ENCODE measurements around the gene NACC1.

NACC1 gene

GRCh38 chr19:13100841-13101589, 17.0 kb upstream of the NACC1 start:
- no peak for DNase-seq

- no peak for DNase-seq
Measured at GRCh38 chr19:13101590-13102415, 16.3 kb upstream of the NACC1 start.

GRCh38 chr19:13102416-13102665, 15.7 kb upstream of the NACC1 start:
- no peak for DNase-seq

DNA sequence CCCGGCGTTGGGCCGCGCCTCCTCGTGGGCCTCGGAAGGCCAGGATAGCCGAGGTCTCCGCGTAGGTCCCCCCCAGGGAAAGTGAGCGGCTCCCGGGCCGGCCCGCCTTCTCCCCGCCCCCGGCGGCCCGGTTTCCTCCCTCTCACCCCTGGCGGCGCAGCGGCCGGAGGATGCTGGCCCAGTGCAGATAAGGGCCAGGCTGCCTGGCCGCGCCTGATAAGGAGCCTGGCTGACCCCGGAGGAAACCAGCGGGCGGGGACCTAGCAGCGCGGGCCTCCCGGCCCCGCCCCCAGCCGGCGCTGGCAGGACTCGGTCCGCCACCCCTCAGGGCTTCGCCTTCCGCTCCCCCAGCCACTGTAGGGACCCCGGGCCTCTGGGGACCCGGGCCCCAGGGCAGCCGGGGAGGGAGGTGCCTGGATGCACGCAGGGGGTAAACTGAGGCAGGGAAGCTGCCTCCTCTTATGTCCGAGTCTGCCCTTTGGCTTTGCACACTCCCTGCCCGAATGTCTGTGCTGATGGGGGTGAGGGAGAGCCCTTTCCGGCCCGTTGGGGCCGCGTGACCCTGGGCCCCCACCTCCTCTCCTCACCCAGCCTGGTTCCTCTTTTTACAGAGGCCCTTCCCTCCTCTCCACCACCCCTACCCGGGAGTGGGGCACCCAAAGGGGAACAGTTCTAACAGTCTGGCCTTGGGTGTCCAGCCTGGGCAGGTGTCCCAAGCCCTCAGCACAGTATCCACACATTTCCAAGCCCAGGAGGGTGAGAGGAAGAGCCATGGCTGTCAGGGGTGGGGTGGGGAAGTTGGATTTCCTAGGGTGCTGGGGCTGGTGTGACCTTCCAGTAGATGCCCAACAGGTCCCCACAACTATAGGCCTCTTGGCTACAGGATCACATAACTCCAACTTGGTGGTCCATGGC, 15.1 kb upstream of the NACC1 start, which contains the start of gene LYL1:
Gene LYL1 (minus strand): TSS at position 193 of the 915 bp plus-strand sequence. CDS start 1,687 bp downstream, outside the sequence.
- no peak for DNase-seq

DNA sequence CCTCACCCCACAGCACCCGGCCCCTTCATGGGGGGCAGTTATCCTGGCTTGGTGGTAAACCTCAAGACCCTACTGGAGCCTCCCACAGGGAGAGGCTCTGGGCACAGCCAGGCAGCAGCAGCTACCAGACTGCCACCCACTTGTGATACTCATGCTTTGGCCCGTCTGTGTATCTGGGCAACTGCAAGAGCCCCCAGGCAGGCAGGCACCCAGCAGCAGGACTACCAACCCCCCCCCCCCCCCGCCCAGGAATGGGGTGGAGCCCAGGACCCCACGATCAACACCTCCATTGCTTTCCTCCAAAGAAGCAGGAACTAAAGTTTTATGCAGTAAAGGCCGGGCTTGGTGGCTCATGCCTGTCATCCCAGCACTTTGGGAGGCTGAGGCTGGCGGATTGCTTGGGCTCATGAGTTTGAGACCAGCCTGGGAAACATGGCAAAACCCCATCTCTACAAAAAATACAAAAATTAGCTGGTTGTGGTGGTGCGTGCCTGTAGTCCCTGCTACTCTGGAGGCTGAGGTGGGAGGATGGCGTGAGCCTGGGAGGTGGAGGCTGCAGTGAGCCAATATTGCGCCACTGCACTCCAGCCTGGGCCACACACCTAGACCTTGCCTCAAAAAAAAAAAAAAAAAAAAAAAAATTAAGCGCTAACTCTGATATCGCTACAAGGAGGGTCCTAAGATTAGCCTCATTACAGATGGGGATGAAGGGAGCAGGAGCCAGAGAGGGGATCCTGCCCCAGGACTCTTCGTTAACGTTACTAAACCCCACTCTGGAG, 14.3 kb upstream of the NACC1 start:
- no peak for DNase-seq

GRCh38 chr19:13104360-13104847, 13.7 kb upstream of the NACC1 start:
- DNase-seq, result no peak

DNA sequence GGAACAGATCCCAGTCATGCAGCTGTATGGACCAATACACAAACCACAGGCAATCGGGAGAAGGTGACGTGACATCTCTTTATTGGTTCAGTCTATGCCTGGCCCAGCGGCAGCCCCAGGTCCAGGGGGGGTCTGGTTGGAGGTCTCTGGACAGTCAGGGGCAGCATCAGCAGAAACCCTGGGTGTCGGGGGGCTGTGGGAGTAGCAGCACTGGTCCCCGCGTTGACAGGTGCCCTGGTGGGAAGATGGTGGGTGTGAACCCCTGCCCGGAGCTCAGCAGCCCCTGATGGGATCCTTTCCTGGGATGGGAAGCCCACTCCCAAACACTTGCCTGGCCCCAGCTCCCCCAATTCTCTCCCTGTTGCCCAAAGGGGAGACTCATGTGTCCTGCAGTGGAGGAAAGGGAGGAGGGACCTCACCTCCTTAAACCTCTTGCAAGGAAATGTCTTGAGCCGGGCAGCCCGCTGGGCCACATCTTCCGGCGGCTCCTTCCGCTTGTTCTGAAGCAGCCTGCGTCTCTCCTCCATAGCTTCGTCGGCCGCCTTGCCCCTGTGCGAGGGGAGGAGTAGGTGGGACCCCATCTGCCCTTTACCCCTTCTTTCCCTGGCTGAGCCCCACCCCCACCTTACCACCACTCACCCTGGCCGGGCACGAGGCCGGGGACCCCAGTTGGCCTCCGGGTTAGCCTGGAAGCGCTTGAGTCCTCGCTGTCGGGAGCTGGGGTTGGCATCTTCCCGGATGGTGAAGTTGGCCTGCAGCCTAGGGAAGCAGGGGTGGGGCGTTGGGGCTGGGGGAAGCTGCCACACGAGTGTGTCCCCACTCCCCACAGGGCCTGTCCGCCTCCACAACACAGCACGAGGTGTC, 13.0 kb upstream of the NACC1 start:
- DNase-seq, result no peak

- DNase-seq, result no peak
Measured at GRCh38 chr19:13109361-13110098, 8.5 kb upstream of the NACC1 start.

DNA sequence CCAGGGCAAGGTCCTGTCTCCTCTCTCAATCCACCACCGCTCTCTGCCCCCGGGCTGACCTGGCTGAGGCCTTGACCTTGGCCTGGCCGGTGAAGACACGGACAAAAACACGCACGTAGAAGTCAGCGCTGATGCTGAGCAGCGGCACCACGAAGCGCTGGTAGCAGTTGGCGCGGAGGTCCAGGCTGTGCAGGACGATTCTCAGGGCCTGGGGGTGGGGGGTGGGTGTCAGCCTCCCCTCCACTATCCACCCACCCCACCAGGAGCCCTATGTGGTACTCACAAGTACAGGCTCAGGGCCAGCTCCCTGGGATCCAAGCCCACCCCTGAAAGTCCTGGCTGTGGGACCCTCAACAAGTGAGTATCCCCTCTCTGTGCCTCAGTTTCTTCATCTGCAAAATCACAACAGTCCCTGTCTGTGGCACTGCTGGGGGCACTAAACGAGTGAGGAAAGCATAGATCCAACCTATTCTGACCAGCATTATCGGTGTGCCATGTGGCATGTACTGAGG, 7.9 kb upstream of the NACC1 start:
- no peak for DNase-seq

- no peak for DNase-seq
Measured at GRCh38 chr19:13112555-13112954, 5.5 kb upstream of the NACC1 start.

GRCh38 chr19:13115936-13116281, 2.2 kb upstream of the NACC1 start:
- no peak for DNase-seq

GRCh38 chr19:13116282-13117175, 1.5 kb upstream of the NACC1 start, which contains the start of gene TRMT1:
TRMT1 (minus strand) TSS chr19:13116740; CDS start chr19:13116399, 341 bp downstream.
- DNase-seq, result peak in 1 of 2 experiments; percentile 32

DNA sequence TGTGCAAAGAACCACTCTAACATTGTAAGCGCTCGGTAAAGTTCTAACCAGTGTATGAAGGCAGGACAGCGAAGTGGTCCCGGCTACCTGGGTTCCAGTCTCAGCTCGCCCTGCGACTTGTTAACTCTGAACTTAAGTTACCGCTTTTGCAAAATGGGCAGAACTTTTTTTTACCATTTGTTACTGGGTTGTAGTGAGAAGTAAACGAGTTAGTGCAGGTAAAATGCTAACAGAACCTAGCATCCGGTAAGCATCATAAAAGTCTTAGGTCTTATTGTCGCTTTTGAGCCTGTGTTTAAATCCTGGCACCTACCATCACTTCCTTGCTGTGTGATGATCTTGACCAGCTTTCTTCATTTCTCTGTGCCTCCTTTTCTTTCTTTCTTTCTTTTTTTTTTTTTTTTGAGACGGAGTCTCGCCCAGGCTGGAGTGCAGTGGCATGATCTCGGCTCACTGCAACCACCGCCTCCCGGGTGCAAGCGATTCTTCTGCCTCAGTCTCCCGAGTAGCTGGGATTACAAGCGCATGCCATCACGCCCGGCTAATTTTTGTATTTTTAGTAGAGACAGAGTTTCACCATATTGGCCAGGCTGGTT, 790 bp upstream of the NACC1 start:
- DNase-seq, result no peak

- no peak for DNase-seq
Measured at GRCh38 chr19:13118424-13119193, 545 bp downstream of the NACC1 start.

DNA sequence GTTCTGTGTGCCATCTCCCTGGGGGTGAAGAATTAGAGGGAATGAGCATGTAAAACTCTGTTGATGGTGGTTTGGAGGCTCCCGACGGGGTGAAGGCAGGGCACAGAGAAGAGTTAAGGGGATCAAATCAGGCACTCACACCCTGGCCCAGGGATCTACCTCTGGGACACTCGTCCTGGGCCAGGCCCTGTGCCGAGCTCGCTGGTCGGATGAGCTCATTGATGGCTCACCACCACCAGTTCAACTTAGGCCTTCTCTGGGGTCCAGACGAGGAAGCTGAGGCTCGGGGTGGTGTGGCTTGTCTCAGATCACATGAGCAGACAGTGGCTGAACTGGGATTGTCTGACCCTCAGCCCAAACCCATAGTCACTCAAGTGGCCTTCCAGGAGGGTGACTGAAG, 1.6 kb downstream of the NACC1 start:
- no peak for DNase-seq

GRCh38 chr19:13120031-13120430, 2.0 kb downstream of the NACC1 start:
- DNase-seq, result no peak

DNA sequence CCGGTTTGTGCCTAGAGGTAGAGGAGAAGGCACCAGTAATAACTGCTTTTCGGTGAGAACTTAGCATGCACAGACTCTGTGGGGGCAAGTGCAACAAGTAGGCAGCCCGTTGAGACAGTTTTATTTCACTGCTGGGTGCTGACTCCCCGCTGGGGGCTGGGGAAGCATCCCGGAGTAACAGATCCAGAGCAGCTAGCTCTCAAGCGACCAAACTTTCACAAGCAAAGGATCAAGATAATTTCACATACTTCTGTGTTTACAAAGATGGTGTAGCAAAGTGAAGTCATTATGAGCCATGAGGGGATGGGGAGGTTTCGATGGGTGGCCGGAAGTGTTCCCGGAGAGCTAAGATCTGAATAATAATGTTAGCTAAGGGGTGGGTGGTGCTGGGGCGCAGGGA, 2.8 kb downstream of the NACC1 start:
- no peak for DNase-seq
